Subcutaneous adipose tissue (tissue), 4 donors: ENCODE data around the gene IGDCC3. TPM values are rescaled to one million over a fixed set of nuclear protein-coding genes. Genes with fewer than 3 reads are reported as not detected.

ENCODE experiments used
- CTCF ChIP-seq: fragments of 450-650 bp; IDR thresholded peaks from one replicate; pipeline ENCODE4 v1.5.1; 2016; ENCODE audit warnings: low read depth, mild to moderate bottlenecking, control low read depth, antibody characterized with exemption, moderate library complexity
- small RNA-seq: library from RNA; depleted of rRNA; stranded (forward); fragments of <200 nt; gene quantifications from one replicate; pipeline ENCODE3, GENCODE V24; 2016
- total RNA-seq, 4 donors: library from RNA; depleted of rRNA; stranded (reverse); fragments of >200 nt; gene quantifications; one replicate each; pipeline ENCODE4 v1.1.0, GENCODE V29; 2016

The IGDCC3 gene
- total RNA-seq, 4 donors from 2014 or later = not detected

DNA sequence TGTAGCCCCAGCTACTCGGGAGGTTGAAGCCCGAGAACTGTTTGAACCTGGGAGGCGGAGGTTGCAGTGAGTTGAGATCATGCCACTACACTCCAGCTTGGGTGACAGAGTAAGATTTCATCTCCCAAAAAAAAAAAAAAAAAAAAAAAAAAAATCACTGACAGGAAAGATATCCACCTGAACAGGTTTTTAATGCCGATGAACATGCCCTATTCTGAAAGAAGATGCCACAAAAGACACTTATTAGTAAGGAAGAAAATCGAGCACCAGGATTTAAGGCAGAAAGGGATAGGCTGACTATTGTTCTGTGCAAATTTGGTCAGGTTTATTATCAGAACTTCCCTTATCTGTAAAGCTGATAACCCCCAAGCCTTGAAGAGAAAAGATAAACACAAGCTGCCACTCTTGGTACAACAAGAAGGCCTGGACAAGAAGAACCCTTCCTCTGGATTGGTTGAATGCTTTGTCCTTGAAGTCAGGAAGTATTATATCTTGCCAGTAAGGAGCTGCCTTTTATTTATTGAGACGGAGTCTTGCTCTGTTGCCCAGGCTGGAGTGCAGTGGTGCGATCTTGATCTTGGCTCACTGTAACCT lies 88.4 kb downstream of the IGDCC3 start:
- no peak for TF ChIP-seq CTCF

- no peak for TF ChIP-seq CTCF
Observed at GRCh38 chr15:65287520-65287855, 90.3 kb downstream of the IGDCC3 start.

GRCh38 chr15:65286704-65287519 lies 90.9 kb downstream of the IGDCC3 start, which contains the start of gene PARP16:
Gene PARP16, minus strand, starts transcription at chr15:65286883. Its CDS starts 457 bp downstream, at chr15:65286426.
- no peak for TF ChIP-seq CTCF

DNA sequence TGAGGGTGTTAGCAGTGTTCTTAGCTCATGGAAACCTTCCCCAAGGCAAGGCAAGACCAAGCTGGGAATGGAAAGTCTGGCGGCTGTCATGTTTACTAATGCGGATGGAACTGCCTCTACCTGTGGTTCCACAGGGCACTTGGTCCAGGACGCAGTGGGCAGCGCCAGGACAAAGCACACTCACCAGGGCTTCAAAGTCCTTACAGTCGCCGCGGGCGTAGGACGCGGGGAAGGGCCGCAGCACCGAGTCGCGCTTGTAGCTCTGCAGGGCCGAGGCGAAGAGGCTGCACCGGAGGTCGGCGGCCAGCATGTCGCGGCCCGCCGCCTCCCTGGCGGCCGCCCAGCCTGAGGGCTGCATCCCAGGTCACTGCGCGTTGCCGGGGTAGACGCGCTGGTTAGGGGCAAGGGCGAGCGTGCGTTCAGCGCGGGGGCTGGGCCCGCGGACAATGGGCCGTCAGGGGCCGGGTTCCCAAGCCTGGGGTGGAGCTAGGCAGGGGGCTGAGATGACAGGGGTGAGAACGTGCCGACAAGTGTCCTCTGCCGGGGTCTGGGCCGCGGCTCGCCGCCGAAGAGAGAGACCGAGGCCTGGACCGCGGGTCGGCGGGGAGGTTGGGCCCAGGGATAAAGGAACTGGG lies 91.6 kb downstream of the IGDCC3 start:
- TF ChIP-seq CTCF = no peak

DNA sequence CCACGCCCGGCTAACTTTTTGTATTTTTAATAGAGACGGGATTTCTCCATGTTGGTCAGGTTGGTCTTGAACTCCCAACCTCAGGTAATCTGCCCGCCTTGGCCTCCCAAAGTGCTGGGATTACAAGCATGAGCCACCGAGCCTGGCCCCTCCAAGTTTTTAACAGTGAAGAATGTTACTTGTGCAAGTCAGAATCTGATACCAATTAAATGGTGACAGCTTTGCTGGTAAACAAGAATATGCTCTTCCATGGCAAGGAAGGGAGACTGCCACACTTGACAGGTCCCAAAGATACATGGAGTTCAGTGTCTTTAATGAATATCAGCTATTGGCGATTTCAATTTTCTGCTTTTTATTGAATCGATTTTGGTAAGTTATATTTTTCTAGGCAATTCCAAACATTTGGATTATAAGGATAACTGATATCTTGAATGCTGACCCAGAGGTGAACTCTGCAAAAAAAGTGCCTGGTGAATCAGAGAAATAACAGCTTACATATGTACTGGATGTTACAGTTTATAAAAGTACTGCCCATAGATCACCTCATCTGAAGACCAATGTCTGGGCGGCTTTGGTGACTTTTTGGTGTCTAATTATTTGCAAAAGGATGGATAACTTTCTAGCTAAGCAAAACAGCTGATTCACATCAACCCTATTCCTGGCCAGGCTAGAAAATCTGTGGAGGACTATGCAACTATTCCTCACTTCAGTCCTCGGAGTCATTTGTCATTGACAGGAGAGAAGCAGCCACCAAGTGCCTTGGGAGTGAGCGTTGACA lies 92.3 kb downstream of the IGDCC3 start:
- no peak for TF ChIP-seq CTCF

GRCh38 chr15:65278480-65278879 lies 99.3 kb downstream of the IGDCC3 start:
- no peak for TF ChIP-seq CTCF

Small RNA genes within 50 kb of the gene (small RNA-seq; reads per million reads assigned to genes)
- gene RNU5A-1 (7,956 reads per million, percentile 100 among the genes with 10 or more reads in this experiment), gene RNU5B-1 (1,178 reads per million, percentile 99 among the genes with 10 or more reads in this experiment), gene SNORA24B (not detected)

Other genes starting within 250 kb of the IGDCC3 start
- 10 to 100 TPM; 11.9 to 21.1 (median 17.9) TPM for gene PDCD7, start 244.2 kb downstream of the IGDCC3 start, total RNA-seq
- 10 to 100 TPM; 49.6 to 79.5 (median 71.9) TPM for gene CLPX, start 192.7 kb downstream of the IGDCC3 start, total RNA-seq
- gene CILP, start 166.5 kb downstream of the IGDCC3 start, total RNA-seq = 100 to 1,000 TPM in 2 of 4 donors, 10 to 100 TPM in 2; 46.5 to 223 (median 111) TPM
- 10 to 100 TPM in 2 of 4 donors, 1 to 10 TPM in 2; 8.1 to 13.4 (median 11.0) TPM for gene PARP16, start 91.1 kb downstream of the IGDCC3 start, total RNA-seq
- not detected for gene RNU5A-1, start 82.0 kb downstream of the IGDCC3 start, total RNA-seq
- not detected for gene RNU5B-1, start 73.3 kb downstream of the IGDCC3 start, total RNA-seq
- gene IGDCC4, start 44.9 kb upstream of the IGDCC3 start, total RNA-seq = 1 to 10 TPM in 1 of 4 donors, under 1 TPM in 2, not detected in 1; 0.34 to 1.3 (median 0.66) TPM
- 10 to 100 TPM; 33.1 to 52.5 (median 40.5) TPM for gene DPP8, start 139.7 kb upstream of the IGDCC3 start, total RNA-seq
- gene HACD3, start 152.5 kb upstream of the IGDCC3 start, total RNA-seq = 10 to 100 TPM; 21.8 to 39.6 (median 31.5) TPM
- 10 to 100 TPM; 23.1 to 39.4 (median 31.1) TPM for gene INTS14, start 233.1 kb upstream of the IGDCC3 start, total RNA-seq
- gene SLC24A1, start 243.9 kb upstream of the IGDCC3 start, total RNA-seq = 10 to 100 TPM in 2 of 4 donors, 1 to 10 TPM in 2; 2.9 to 13.0 (median 9.7) TPM